HepG2 (cell line): ENCODE results near the gene PPIC. TPM values are rescaled to one million over a fixed set of nuclear protein-coding genes. Genes with fewer than 3 reads are reported as not detected.

Experiments
- ATAC-seq: fragments of 200-7000 bp; cut with Tn5 transposase; 3 replicates; pipeline ENCODE4 v1.9.1; 2020; ENCODE audit warnings: mild to moderate bottlenecking, moderate library complexity
- BruUV-seq: library from RNA; stranded (reverse); fragments of 400-500 nt; replicated peaks from 2 replicates; lab custom pipeline; 2021; lab: Mats Ljungman, UMichigan
- CTCF ChIA-PET: fragments of 300-600 bp; formaldehyde crosslinking; extraction: SDS; loops from one replicate; lab custom pipeline; 2021; ENCODE audit warnings: low total read pairs, inconsistent platforms, low intra/inter-chr PET ratio; lab: Yijun Ruan, JAX
- POLR2A ChIA-PET: fragments of 350-600 bp; sonication (Branson Sonifier 250); formaldehyde crosslinking; loops from one replicate; lab custom pipeline; 2020; ENCODE audit warnings: antibody characterized with exemption, inconsistent platforms; lab: Yijun Ruan, JAX
- DNase-seq: peaks from one replicate; pipeline ENCODE4 v3.0.0-alpha.2; 2015; ENCODE audit warnings: low spot score
- FAIRE-seq: peaks from 3 replicates; lab custom pipeline; 2011; peaks lifted over from hg19 to GRCh38; lab: Jason Lieb, UNC
- H2AFZ ChIP-seq: one replicate; pipeline ENCODE4 v1.6.1; 2011; ENCODE audit warnings: low read length, inconsistent platforms
- H3K27ac ChIP-seq: fragments of 300-600 bp; 3 replicates; pipeline ENCODE4 v1.8.0; 2011; ENCODE audit warnings: mixed run types, mild to moderate bottlenecking, mixed read lengths, low read length, inconsistent platforms; ENCODE audit not compliant: insufficient read depth; ENCODE audit errors: extremely low read length
- H3K27me3 ChIP-seq, 2 experiments: fragments of 200-600 bp in 1 of 2; 2 replicates in 1 of 2; 3 replicates in 1 of 2; pipeline versions ENCODE4 v1.6.0 to v1.8.0; 2011; ENCODE audit warnings: low read length in 2 of 2, mild to moderate bottlenecking in 2 of 2, moderate library complexity in 2 of 2, inconsistent platforms in 1 of 2; ENCODE audit not compliant: insufficient read depth in 2 of 2, control insufficient read depth in 1 of 2
- H3K36me3 ChIP-seq, 2 experiments: fragments of 200-600 bp in 1 of 2; replicated peaks in 1 of 2; 2 replicates in 1 of 2; 3 replicates in 1 of 2; pipeline versions ENCODE4 v1.5.1 to v1.8.0; 2011; ENCODE audit warnings: low read length in 2 of 2, inconsistent platforms in 1 of 2; ENCODE audit not compliant: insufficient read depth in 2 of 2, control insufficient read depth in 1 of 2
- H3K4me1 ChIP-seq: 2 replicates; pipeline ENCODE4 v1.5.1; 2012; ENCODE audit warnings: low read length, inconsistent platforms; ENCODE audit not compliant: insufficient read depth
- H3K4me2 ChIP-seq: 2 replicates; pipeline ENCODE4 v1.6.0; 2011; ENCODE audit warnings: low read depth, low read length, inconsistent platforms
- H3K4me3 ChIP-seq, 3 experiments: fragments of 200-600 bp in 1 of 3; sonication (generic), shearing (Covaris generic) in 1 of 3; replicated peaks in 1 of 3; 2 replicates each; pipeline ENCODE4 v1.5.1; 2011 to 2016; ENCODE audit warnings: low read length in 3 of 3, inconsistent platforms in 2 of 3, low read depth in 2 of 3, mild to moderate bottlenecking in 2 of 3, control low read depth in 1 of 3, mixed read lengths in 1 of 3; ENCODE audit not compliant: insufficient read depth in 1 of 3
- H3K79me2 ChIP-seq: one replicate; pipeline ENCODE4 v1.6.1; 2011; ENCODE audit warnings: low read length, inconsistent platforms; ENCODE audit not compliant: insufficient read depth
- H3K9ac ChIP-seq: 2 replicates; pipeline ENCODE4 v1.6.0; 2011; ENCODE audit warnings: mild to moderate bottlenecking, low read depth, low read length, inconsistent platforms; ENCODE audit not compliant: insufficient read depth
- H3K9me3 ChIP-seq: 2 replicates; pipeline ENCODE4 v1.5.1; 2012; ENCODE audit warnings: mild to moderate bottlenecking, low read length
- H4K20me1 ChIP-seq: 2 replicates; pipeline ENCODE4 v1.6.0; 2011; ENCODE audit warnings: inconsistent platforms, mild to moderate bottlenecking, low read length, moderate library complexity; ENCODE audit not compliant: insufficient read depth
- GMEB1 ChIP-seq: sonication (generic); formaldehyde crosslinking; IDR thresholded peaks from 2 replicates; pipeline ENCODE4 v1.5.1; 2020; ENCODE audit warnings: missing genetic modification reagents, mild to moderate bottlenecking, borderline replicate concordance
- HMGXB4 ChIP-seq, 2 experiments: sonication (generic) in 1 of 2; formaldehyde crosslinking in 1 of 2; IDR thresholded peaks; 2 replicates each; pipeline versions ENCODE4 v1.4.0 to v1.6.1; 2018 to 2020; ENCODE audit warnings: missing genetic modification reagents in 2 of 2, borderline replicate concordance in 1 of 2, low read depth in 1 of 2, mild to moderate bottlenecking in 1 of 2, missing biosample characterization in 1 of 2
- HNRNPUL1 ChIP-seq: fragments of 200-400 bp; formaldehyde crosslinking; IDR thresholded peaks from 2 replicates; pipeline ENCODE4 v1.6.1; 2017; ENCODE audit warnings: low read depth, mild to moderate bottlenecking, low read length, moderate library complexity
- MTA3 ChIP-seq: sonication (generic); formaldehyde crosslinking; IDR thresholded peaks from 2 replicates; pipeline ENCODE4 v1.4.0; 2020; ENCODE audit warnings: missing genetic modification reagents
- POLR2AphosphoS2 ChIP-seq: IDR thresholded peaks from 2 replicates; pipeline ENCODE4 v1.6.1; 2011; ENCODE audit warnings: low read depth, low read length, improper control_type of control experiment
- PRPF4 ChIP-seq: fragments of 200-400 bp; formaldehyde crosslinking; IDR thresholded peaks from 2 replicates; pipeline ENCODE4 v1.6.1; 2016; ENCODE audit warnings: low read length, low read depth; ENCODE audit not compliant: poor library complexity, severe bottlenecking
- SNRNP70 ChIP-seq: fragments of 200-400 bp; formaldehyde crosslinking; IDR thresholded peaks from 2 replicates; pipeline ENCODE4 v1.6.1; 2017; ENCODE audit warnings: mild to moderate bottlenecking, low read depth, low read length, moderate library complexity
- STAG1 ChIP-seq: sonication (generic); formaldehyde crosslinking; IDR thresholded peaks from 2 replicates; pipeline ENCODE4 v1.4.0; 2020; ENCODE audit warnings: missing genetic modification reagents
- TEAD2 ChIP-seq: sonication (generic); formaldehyde crosslinking; IDR thresholded peaks from 2 replicates; pipeline ENCODE4 v1.9.0; 2021; ENCODE audit warnings: missing genetic modification reagents
- ZC3H13 ChIP-seq: sonication (generic); formaldehyde crosslinking; IDR thresholded peaks from 2 replicates; pipeline ENCODE4 v1.8.1; 2023; ENCODE audit warnings: mild to moderate bottlenecking, missing genetic modification reagents, moderate library complexity
- ZNF563 ChIP-seq: sonication (generic); formaldehyde crosslinking; IDR thresholded peaks from 2 replicates; pipeline ENCODE4 v1.8.0; 2022; ENCODE audit warnings: mild to moderate bottlenecking, moderate library complexity, missing genetic modification reagents
- ZNF589 ChIP-seq: sonication (generic); formaldehyde crosslinking; conservative IDR thresholded peaks from 2 replicates; pipeline ENCODE4 v1.8.0; 2022; ENCODE audit warnings: mild to moderate bottlenecking, moderate library complexity, missing genetic modification reagents
- ZNF678 ChIP-seq: sonication (generic); formaldehyde crosslinking; IDR thresholded peaks from 2 replicates; pipeline ENCODE4 v1.4.0; 2020; ENCODE audit warnings: mild to moderate bottlenecking, missing genetic modification reagents
- ZNF792 ChIP-seq: IDR thresholded peaks from 2 replicates; pipeline ENCODE4 v1.6.1; 2016
- ZNF850 ChIP-seq: sonication (generic); formaldehyde crosslinking; conservative IDR thresholded peaks from 2 replicates; pipeline ENCODE4 v1.9.0; 2021; ENCODE audit warnings: mild to moderate bottlenecking, missing genetic modification reagents
- WGBS: methylation state at CpG from one replicate; pipeline ENCODE4 v1.1.6; 2017; ENCODE audit warnings: low lambda C conversion rate; 5-methylcytosine and 5-hydroxymethylcytosine counted together
- in situ Hi-C: cut with HindIII; loops from 2 replicates; pipeline ENCODE4 v1.10.0; 2017; ENCODE audit warnings: low pct_unique_long_range_greater_than_20kb; ENCODE audit not compliant: extremely low pct_ligation_motif_present
- intact Hi-C: fragments of 100-400 bp; cut with micrococcal nuclease; formaldehyde crosslinking; loops from one replicate; pipeline ENCODE4 v1.10.0; 2022; ENCODE audit not compliant: unreplicated experiment
- polyA plus RNA-seq, 8 experiments: library from polyadenylated mRNA; depleted of rRNA in 3 of 8; stranded (reverse) in 7 of 8; unstranded in 1 of 8; fragments of >200 nt; fragmentation: Illumina TruSeq in 4 of 8; extraction: Trizol in 4 of 8; gene quantifications; 2 replicates each; pipeline versions ENCODE4 v1.2.1 to v1.2.3, GENCODE V29; 2011 to 2016; ENCODE audit warnings: low read depth in 4 of 8, missing spikeins in 1 of 8, mixed read lengths in 1 of 8; ENCODE audit not compliant: insufficient read depth in 1 of 8
- total RNA-seq, 5 experiments: library from RNA; depleted of rRNA; stranded (reverse); fragments of >200 nt; fragmentation: Illumina TruSeq; extraction: Trizol; gene quantifications; 2 replicates each; pipeline ENCODE4 v1.2.3, GENCODE V29; 2016; ENCODE audit warnings: low read depth in 1 of 5

PPIC gene
- total and polyA plus RNA-seq, 2 of the 13 experiments (the other 11 are each of a cell fraction or from before 2014, with no cell fraction given) = 6.2 to 17.2 TPM

DNA sequence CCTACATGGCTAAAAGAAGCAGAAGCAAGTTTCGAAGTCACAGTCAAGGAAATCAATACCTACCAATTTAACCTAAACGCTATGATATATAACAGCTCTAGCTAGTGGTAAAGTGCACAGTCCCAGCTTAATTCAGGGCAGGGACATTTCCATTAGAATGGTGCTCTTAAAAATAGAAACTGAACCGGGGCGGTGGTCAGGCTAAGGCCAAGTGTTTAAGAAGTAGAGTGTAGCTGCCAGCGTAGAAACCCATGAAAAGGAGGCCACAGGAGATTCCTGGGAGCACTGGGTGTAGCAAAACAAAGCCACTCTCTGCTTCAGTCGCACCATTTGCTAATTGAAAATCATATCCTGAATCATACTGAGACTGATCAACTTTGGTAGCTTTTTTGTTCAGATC lies 28.8 kb downstream of the PPIC start (continued):
- TF ChIP-seq GMEB1 = no peak
- TF ChIP-seq PRPF4 = no peak
- no peak for TF ChIP-seq STAG1 (CRISPR knock-in tag)
- TF ChIP-seq POLR2AphosphoS2 = no peak
- no peak for TF ChIP-seq SNRNP70
- TF ChIP-seq MTA3 (CRISPR knock-in tag) = no peak
- TF ChIP-seq, all 625 proteins: peak for 0

- in situ Hi-C loops = no loop called here
- DNase-seq (no peak), FAIRE-seq (no peak), ATAC-seq (no peak)
- Histone ChIP-seq H3K4me2 (no peak overlapping the region), H3K79me2 (no peaks in the 10 kb centered on the region), H3K27ac (no peak overlapping the region), H2AFZ (no peak overlapping the region), H3K4me1 (no peaks in the 10 kb centered on the region), H3K36me3 (peaks cover 0 to 2% of the 10 kb centered on the region in 2 experiments; a peak in 3 of 5 replicates), H3K27me3 (no peaks in the 10 kb centered on the region), H3K9ac (no peak overlapping the region), H4K20me1 (no peaks in the 10 kb centered on the region), H3K4me3 (no peak overlapping the region), H3K9me3 (no peaks in the 10 kb centered on the region)
- ChIA-PET CTCF (no interaction called here), POLR2A (no interaction called here)
- no TSS peak for BruUV-seq
- intact Hi-C loops = no loop called here
- whole genome bisulfite sequencing = 95% methylated on average over 6 of the region's 6 CpGs
- TF ChIP-seq ZC3H13 (CRISPR knock-in tag) (no peak), ZNF850 (no peak), ZNF589 (CRISPR knock-in tag) (no peak), HNRNPUL1 (no peak), ZNF678 (CRISPR knock-in tag) (no peak), ZNF792 (CRISPR knock-in tag) (no peak), ZNF563 (CRISPR knock-in tag) (no peak), HMGXB4 (CRISPR knock-in tag; IDR thresholded peaks at IDR 0.05; ENCODE audit: borderline replicate concordance in 1 of 2, low read depth in 1 of 2) (no peak), TEAD2 (CRISPR knock-in tag) (no peak)
Measured at GRCh38 chr5:123007182-123007581, 29.3 kb downstream of the PPIC start.
